Measurements from ENCODE around the gene SMPD2. TPM values are rescaled to one million over a fixed set of nuclear protein-coding genes. Genes with fewer than 3 reads are reported as not detected.
A peak's percentile ranks its signal among the peaks of the same experiment; 100 is the strongest.

The SMPD2 gene
- total RNA-seq, 1 experiment from 2014 or later = 8.2 TPM

GRCh38 chr6:109453156-109453555 lies 12.6 kb downstream of the SMPD2 start:
- H3K4me1 ChIP-seq (replicated peaks; ENCODE audit: insufficient read depth) = no peaks in the 10 kb centered on the region; the same call in 1 of the 2 replicates
- no peaks in the 10 kb centered on the region for H4K20me1 ChIP-seq (ENCODE audit: insufficient read depth)
- CTCF ChIA-PET = no interaction called here
- H3K9me2 ChIP-seq (ENCODE audit: insufficient read depth) = no peaks in the 10 kb centered on the region
- no peak for DNase-seq
- no peaks in the 10 kb centered on the region for H3K27me3 ChIP-seq (ENCODE audit: insufficient read depth, low read depth)
- BruUV-seq (replicated peaks) = no TSS peak
- no peaks in the 10 kb centered on the region for H3K36me3 ChIP-seq (ENCODE audit: low read depth)
- peaks cover 38% of the 10 kb centered on the region; the same call in 1 of the 2 replicates for H3F3A ChIP-seq (ENCODE audit: insufficient read depth, low read depth)
- TF ChIP-seq EZH2 (IDR thresholded peaks at IDR 0.05; ENCODE audit: low read depth) (no peak), CTCF (conservative IDR thresholded peaks at IDR 0.05) (no peak)
- no peaks in the 10 kb centered on the region for H3K79me2 ChIP-seq (ENCODE audit: low read depth)
- H2AFZ ChIP-seq = no peak overlapping the region
- intact Hi-C loops (cut with micrococcal nuclease; ENCODE audit: unreplicated experiment) = no loop called here
- no peaks in the 10 kb centered on the region for H3K9me3 ChIP-seq (ENCODE audit: insufficient read depth, low read depth)
- no peak overlapping the region for H3K27ac ChIP-seq
- no peak overlapping the region for H3K4me3 ChIP-seq
- H3K4me2 ChIP-seq = no peak overlapping the region
- POLR2A ChIA-PET (ENCODE audit: unreplicated experiment) = interaction anchor here (0.6 kb wide), 1 partner anchor 12 kb away, joined by 7 read pairs; no protein-coding TSS in a partner anchor

- ChIA-PET CTCF (no interaction called here), POLR2A (ENCODE audit: unreplicated experiment) (interaction anchor here (0.6 kb wide), 1 partner anchor 1235 kb away, joined by 3 read pairs; no protein-coding TSS in a partner anchor)
- BruUV-seq (replicated peaks) = no TSS peak
- H3K27me3 ChIP-seq (ENCODE audit: insufficient read depth, low read depth) = no peaks in the 10 kb centered on the region
- no peak overlapping the region for H3K4me2 ChIP-seq
- H3K4me1 ChIP-seq (replicated peaks; ENCODE audit: insufficient read depth) = no peaks in the 10 kb centered on the region; the same call in 1 of the 2 replicates
- no peak overlapping the region for H3K27ac ChIP-seq
- no peak overlapping the region for H3K4me3 ChIP-seq
- no peak overlapping the region for H2AFZ ChIP-seq
- peaks cover 35% of the 10 kb centered on the region; the same call in 1 of the 2 replicates for H3F3A ChIP-seq (ENCODE audit: insufficient read depth, low read depth)
- H3K36me3 ChIP-seq (ENCODE audit: low read depth) = no peaks in the 10 kb centered on the region
- H3K9me2 ChIP-seq (ENCODE audit: insufficient read depth) = no peaks in the 10 kb centered on the region
- intact Hi-C loops (cut with micrococcal nuclease; ENCODE audit: unreplicated experiment) = no loop called here
- no peaks in the 10 kb centered on the region for H4K20me1 ChIP-seq (ENCODE audit: insufficient read depth)
- no peaks in the 10 kb centered on the region for H3K9me3 ChIP-seq (ENCODE audit: insufficient read depth, low read depth)
- DNase-seq = no peak
- TF ChIP-seq CTCF (conservative IDR thresholded peaks at IDR 0.05) (no peak), EZH2 (IDR thresholded peaks at IDR 0.05; ENCODE audit: low read depth) (no peak)
- H3K79me2 ChIP-seq (ENCODE audit: low read depth) = no peaks in the 10 kb centered on the region
Measured at GRCh38 chr6:109453594-109454495, 13.3 kb downstream of the SMPD2 start.

DNA sequence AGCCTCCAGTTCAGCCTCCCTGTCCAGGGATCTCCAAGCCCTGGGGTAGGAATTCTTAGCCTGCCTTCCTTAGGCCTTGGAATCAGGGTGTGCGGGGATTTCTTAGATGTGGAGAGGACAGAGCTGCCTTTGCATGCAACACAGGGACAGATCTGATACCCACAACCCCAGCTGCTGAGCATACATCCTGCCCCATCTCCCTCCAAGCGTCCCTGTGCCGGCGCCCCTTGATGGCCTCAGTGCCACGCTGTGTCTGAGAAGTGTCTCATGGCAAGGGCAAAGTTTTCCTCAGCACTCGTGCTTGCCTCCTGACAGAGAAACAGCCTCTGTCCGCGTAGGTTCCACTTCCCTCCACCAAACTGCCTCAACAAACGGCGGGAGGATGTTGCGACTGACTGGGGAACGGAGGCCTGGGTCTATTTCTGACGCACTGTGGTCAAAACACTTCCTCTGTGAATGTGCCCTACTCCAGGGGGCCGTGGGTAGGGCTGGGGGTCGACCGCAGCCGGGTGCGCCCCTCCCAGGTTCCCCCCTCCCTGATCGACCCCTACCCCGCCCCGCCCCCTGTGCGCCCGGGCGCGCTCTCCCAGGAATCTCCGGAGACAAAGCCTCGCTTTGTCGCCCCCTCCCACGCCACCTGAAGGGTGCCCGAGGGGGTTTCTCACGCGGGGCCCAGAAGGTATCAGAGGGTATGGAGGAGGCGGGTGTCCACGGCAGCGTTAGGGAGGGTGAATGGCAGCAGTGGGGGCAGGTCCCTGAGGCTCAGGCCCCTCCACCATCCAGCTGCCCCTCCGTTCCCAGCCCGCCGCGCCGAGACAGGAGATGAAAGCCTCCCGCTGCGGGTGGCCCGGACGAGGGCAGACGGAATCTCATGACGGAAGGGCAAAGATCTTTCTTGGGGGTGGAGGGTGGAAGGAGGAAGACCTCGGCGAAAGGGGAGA lies 14.2 kb downstream of the SMPD2 start:
- BruUV-seq (replicated peaks) = TSS peak; percentile 17
- peak overlapping the region; percentile 77 for H3K4me3 ChIP-seq
- TF ChIP-seq CTCF (conservative IDR thresholded peaks at IDR 0.05) (no peak), EZH2 (IDR thresholded peaks at IDR 0.05; ENCODE audit: low read depth) (no peak)
- H3K4me2 ChIP-seq = peak overlapping the region; percentile 95
- no peak overlapping the region for H3K27ac ChIP-seq
- no peaks in the 10 kb centered on the region for H4K20me1 ChIP-seq (ENCODE audit: insufficient read depth)
- H3F3A ChIP-seq (ENCODE audit: insufficient read depth, low read depth) = peaks cover 38% of the 10 kb centered on the region; the same call in 1 of the 2 replicates
- H3K9me2 ChIP-seq (ENCODE audit: insufficient read depth) = no peaks in the 10 kb centered on the region
- no peaks in the 10 kb centered on the region for H3K27me3 ChIP-seq (ENCODE audit: insufficient read depth, low read depth)
- DNase-seq = no peak
- no peaks in the 10 kb centered on the region for H3K79me2 ChIP-seq (ENCODE audit: low read depth)
- H2AFZ ChIP-seq = peak overlapping the region; percentile 93
- CTCF ChIA-PET = interaction anchor here (1.2 kb wide), 1 partner anchor 30 kb away, joined by 3 read pairs; no protein-coding TSS in a partner anchor
- intact Hi-C loops (cut with micrococcal nuclease; ENCODE audit: unreplicated experiment) = loop anchor here (1.0 to 5.0 kb wide), 2 partner anchors 71 to 267 kb away; no protein-coding TSS in a partner anchor
- POLR2A ChIA-PET (ENCODE audit: unreplicated experiment) = no interaction called here
- no peaks in the 10 kb centered on the region for H3K9me3 ChIP-seq (ENCODE audit: insufficient read depth, low read depth)
- H3K36me3 ChIP-seq (ENCODE audit: low read depth) = no peaks in the 10 kb centered on the region
- H3K4me1 ChIP-seq (replicated peaks; ENCODE audit: insufficient read depth) = no peaks in the 10 kb centered on the region; the same call in 1 of the 2 replicates

Data from PC-9 (cell line).